Raji (cell line): ENCODE measurements around the gene DLX6.

Source experiments
- POLR2A ChIP-seq: IDR thresholded peaks from 2 replicates; pipeline ENCODE4 v1.6.1; 2011; ENCODE audit warnings: low read depth, low read length, control low read depth; ENCODE audit not compliant: insufficient read depth

Gene DLX6

DNA sequence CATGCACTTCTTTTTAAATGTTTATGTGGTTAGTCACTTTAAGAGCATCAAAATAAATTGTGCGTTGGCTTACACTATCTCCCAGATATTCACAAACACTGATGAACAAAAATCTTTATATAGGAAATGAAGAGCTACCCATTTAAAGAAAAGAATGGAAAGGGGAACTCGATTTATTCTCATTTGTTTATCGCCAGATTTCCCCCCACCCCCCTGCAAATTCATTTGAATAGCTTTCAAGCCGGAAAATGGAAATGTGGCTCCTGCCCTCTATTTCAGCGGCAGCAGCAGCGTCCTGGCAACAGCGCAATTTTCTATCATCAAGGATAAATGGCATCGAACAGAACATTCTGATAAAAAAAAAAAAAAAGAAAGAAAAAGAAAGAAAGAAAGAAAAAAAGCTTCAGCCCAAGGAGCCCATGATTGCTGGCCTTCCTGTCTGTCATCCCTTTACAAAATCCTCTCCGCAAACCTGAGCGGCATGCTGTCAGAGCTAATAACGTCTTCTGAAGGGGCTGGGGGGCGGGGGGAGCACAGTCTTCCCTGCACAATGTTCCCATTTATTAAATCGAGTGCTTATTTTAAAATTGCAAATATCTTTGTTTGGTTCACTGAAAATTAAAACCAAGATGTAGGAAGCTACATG lies 13.7 kb upstream of the DLX6 start:
- no peak for TF ChIP-seq POLR2A

DNA sequence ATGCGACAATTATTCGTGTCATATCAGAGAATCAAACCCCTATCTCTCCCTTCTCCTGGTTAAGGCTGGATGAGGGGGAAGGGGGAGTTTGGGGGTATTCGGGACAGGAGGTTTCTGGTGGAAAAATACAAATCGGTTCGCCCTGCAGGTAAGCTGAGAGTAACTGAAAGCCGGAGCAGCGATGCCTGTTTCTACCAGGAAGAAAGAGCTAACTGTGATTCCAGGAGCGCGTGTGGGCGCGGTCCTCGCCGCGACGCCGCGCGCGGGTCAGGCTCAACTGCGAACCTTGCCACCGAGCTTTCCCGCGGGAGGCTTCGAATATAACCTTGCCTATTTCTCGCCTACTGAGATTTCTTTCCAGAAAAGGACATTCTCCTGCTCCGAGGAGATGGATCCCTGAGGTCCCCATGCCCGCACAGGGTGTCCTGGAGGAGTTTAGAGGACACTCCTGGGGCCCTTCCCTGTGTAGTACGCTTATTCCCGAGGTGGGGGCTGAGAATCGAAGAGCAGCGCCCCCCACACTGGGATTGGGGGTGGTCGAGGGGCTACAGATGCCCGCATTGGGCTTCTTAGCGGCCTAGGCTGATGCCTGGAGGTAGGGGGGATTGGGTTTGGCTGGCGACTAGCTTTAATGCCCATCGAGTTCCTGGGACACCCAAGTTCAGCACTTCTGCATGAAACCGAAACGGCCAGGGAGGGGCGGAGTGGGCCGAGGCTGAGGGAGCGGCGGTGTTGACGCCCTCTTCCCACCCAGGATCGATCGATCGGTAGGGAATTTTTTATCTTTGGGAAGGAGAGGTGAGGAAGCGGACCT lies 13.0 kb upstream of the DLX6 start:
- no peak for TF ChIP-seq POLR2A

DNA sequence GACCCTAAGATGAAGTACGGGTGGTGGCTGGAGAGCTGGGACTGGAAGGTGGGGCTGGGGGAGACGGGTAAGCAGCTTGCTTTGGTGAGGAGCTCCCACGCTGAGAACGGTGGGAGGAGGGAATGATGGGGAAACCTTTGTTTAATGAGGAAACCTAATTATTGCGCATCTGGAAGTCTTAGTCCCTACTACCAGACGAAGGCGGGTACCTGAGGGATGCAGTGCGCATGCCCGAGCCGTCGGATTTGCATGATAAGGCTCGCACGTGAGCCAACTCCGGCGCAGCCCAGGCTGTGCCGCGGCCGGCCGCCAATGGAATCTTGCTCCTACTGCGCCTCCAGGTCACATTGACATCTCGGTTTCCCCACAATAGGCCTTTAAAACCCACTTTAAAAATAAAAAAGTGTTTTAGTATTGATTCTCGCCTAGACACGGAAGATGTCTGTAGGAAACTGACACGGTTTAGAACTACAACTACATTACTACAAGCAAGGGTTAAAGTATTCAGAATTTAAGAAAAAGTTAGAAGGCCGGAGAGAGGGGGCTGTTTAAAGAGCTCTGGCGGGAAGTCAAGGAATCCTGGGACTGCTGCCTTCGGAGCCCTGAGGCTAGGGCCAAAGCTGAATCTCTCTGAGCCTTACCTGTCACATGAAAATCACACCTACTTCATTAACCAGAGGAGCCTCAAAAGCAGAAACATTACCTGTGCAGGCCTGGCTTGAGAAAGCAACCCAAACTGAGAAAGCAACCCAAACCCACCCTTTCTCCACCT lies 12.1 kb upstream of the DLX6 start:
- no peak for TF ChIP-seq POLR2A

DNA sequence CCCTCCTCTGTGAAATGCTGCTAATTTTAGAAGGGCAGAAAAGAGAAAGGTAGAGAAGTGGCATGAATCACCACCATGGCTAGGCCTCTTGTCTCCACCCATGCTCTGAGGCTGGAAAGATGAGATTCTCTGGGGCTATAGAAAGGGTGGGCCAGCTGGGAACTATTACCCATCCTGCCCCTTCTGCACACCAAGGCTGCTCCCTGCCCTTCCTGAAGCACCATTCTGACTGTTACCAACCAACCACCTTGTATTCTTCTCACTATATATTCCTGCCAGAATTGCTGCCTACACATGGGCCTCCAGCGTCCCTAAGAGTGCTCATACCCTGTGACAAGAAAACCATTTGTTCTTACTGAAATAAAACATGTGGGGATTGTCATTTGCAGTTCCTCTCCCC lies 11.4 kb upstream of the DLX6 start:
- TF ChIP-seq POLR2A: no peak

DNA sequence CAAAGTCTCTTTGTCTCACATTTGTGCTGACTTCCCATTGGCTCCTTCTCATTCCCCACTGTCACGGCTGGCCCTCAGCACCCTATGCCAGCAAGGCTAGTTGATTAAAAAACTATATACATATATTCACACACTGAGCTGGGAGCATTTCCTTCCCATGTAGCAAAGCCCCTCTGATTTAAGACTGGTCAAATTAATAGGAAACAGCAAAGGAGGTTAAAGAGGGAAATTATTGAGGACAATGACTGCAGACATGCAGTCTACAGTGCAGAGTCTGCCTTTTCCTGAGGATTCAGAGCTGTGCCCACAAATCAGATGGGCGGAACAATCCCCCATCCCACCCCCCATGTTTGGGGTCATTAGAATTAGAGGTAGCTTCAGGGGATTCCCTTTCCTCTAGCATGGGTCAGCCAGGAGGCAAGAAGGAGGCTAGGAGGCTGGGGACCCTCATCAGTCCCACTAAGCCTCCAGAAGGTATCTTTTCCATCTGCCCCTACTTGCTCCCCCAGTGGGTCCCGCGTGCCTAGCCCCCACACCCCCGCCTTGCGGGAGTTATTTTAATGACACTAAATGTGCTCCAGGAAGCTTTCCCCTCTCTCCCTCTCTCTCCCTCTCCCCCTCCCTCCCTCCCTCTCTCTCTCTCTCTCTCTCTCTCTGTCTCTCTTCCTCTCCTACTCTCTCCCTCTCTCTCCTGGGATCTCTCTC lies 9.8 kb upstream of the DLX6 start:
- no peak for TF ChIP-seq POLR2A

DNA sequence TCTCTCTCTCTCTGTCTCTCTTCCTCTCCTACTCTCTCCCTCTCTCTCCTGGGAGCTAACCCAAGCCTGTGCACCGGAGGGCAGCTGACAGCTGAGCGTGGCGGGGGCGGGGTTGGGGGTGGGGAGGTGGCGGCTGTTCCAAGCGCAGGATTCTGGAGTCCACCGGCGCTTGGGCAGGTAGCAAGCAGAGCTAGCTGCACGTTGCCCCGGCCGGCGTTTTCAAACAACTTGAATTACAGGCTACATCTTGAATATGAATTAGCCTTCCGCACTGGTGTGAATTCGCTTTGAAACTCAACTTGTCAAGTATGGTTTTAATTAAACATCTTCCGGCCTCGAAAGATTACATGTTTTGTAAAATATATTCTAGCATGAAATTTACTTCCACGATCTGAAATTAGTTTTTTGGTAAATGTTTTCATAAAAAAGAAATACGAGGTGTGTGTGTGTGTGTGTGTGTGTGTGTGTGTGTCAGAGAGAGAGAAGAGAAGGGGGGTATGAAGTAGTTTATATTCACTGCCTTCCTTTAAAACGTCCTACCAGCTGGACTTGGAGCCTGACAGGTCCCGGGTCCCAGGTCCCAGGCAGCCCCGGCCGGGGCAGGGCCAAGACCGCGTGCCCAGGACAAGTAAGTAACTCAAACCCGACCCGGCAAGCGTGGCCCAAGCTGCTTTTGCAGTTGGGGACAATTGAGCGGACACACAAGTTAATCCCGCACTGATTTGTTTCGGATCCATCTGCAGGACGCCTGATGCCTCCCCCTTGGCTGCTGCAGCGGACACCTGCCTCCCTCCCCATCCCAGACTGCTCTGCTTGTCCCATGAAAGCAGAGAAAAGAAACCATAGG lies 9.0 kb upstream of the DLX6 start:
- no peak for TF ChIP-seq POLR2A

DNA sequence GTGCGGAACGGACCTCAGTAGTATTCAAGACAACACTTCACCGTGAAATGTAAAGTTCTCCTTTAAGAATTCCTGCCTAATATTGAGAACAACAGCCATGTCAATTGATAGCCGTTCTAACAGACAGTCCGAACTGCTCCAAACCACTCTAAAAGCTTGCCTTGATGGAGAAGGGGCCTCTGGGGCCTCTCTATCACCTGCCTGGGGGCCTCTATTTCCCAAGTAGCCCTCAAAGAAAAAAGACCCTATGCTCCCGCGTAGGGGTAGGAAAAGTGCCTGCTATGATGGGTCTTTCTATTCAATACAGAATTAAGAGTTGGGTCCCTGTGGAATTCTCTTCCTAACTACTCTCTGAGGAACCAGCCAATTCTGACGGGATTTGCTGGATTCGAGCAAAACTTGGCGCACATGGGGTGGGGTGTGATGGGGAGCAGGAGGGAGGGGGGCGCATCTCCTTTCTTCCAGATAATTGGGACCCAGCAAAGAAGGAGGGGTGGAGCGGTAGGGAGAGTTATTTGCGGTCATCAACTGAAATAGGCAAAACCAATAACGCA lies 8.3 kb upstream of the DLX6 start:
- TF ChIP-seq POLR2A: no peak

DNA sequence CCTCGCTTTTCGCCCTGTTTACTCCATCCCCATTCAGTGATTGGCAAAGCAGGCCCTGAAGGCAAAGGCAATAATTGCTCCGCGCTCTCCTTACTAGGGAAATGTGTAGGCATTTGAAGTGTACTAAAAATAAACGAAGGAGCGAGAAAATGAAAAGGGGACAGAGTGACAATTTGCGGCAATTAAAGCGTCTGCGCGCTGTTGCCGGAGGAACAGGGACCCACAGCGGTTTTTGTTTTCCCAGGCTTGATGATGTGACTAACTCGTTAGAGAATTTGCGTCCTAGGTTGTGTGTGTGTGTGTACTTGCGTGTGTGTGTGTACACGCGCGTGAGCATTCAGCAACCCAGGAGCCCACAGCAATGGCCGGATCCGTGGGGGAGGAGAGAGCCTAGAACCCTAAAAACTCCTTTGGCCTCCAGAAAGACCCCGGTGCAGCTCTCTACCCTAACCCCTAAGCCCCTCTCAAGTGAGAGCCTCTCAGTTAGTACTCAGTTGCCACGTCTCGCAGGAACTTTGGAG lies 7.8 kb upstream of the DLX6 start:
- no peak for TF ChIP-seq POLR2A

DNA sequence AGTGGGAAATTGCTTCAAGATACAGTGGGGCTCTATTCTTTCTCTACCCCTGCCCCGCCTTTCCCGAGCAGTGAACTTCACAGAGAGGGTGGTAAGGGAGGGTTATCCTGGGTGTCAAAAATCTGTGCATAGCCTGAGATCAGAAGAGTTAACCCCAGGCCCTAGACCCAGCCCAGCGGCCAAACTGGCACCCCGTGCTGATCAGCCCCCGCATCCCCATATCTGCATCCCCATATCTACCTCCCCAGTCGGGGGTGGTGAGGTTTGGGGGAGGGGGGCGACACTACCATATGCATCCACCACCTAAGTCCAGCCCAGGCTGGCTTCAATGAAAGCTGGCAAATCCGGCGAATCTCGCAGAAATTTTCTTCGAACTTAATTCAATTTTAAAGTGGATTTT lies 7.0 kb upstream of the DLX6 start:
- no peak for TF ChIP-seq POLR2A

DNA sequence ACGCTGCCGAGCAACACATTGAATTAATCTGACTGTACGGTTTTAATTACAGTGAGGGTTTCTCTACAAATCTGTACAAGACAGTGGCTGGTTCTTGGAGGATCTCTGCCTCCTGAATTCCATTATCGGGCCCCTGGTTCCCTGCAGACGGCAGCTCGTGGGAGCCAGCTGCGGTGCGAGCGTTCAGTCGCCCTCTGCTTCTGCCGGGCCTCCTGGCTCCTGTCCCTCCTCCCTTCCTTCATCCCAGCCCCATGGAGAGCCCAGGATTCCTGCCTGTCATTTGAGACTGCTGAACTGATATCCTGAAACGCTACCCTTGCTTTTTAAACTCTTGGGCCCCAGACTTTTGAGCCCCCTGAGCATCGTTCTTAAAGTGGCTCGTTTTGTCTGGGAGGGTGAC lies 6.6 kb upstream of the DLX6 start:
- no peak for TF ChIP-seq POLR2A

DNA sequence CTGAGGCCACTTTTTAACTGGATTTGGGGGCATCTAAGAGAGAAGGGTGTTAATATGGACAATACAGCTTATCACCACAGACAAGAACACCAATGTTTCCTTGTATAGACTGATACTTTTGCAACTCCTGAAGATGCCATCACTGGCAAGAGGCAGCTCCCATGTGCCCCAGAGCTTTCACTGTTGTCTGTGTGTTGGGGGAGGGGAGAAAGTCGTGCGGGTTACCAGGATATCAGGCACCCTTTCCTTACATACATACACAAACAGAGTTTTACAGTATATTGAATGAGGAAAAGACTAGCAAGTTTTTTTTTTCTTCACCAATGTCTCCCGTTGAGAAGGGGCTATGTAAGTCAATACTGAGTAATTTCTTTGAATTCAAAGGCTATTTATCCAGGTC lies 4.1 kb upstream of the DLX6 start:
- no peak for TF ChIP-seq POLR2A

DNA sequence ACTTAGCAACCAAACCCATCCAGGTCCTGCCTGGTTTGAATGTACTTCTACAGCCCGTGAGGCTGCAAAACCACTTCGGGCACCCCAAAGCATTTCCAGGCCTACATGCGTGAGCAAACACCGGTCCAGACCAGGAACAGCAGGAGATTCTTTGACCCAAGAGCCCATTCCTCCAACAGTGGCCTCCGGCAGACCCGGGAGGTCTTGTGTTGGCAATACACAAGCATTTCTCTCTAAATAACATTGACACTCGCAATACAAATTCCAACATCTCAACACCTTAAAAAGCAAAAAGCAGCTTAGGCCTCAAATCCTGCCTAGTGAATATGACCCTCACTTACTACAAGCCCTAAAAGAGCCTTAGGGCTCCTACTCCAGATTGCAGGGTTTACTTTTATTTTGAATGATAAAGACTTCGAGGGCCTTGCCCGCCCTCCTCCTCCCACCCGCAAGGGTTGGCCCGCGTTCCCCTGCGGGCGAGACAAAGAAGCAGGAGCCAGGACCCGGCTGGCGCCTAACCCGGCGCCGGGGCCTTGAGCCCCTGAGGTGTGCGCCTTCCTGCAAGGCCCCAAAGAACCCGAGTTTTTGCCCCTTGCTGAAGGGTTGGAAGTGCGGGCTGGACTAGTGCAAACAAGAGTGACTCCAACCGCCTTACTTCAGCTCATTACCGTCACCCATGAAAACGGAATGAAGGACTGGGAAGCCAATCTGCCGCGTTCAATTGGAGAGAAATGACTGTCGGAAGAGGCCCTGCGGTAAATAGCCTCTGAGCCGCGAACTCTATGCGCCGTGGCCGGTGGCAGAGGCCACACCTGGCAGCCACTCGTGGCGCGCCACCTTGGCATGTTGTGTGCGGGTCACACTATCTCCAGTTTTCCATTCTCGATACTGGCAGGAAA lies 3.4 kb upstream of the DLX6 start:
- no peak for TF ChIP-seq POLR2A
